Left ventricle myocardium inferior (tissue), 1 donor: ENCODE measurements around the gene LDLRAP1. TPM values are rescaled to one million over a fixed set of nuclear protein-coding genes. Genes with fewer than 3 reads are reported as not detected.
A peak's percentile ranks its signal among the peaks of the same experiment; 100 is the strongest.

ENCODE experiments used
- DNase-seq: peaks from one replicate; pipeline ENCODE4 v3.0.0-alpha.2; 2020
- H3K27ac ChIP-seq: fragments of 200-600 bp; replicated peaks from 2 replicates; pipeline ENCODE4 v1.8.0; 2021
- H3K27me3 ChIP-seq: fragments of 200-600 bp; 2 replicates; pipeline ENCODE4 v1.8.0; 2021; ENCODE audit warnings: low read depth
- H3K36me3 ChIP-seq: fragments of 200-600 bp; 2 replicates; pipeline ENCODE4 v1.8.0; 2021
- H3K4me1 ChIP-seq: fragments of 200-600 bp; 2 replicates; pipeline ENCODE4 v1.8.0; 2021
- H3K4me3 ChIP-seq: fragments of 200-600 bp; 2 replicates; pipeline ENCODE4 v1.8.0; 2021; ENCODE audit warnings: mild to moderate bottlenecking, moderate library complexity
- H3K9me3 ChIP-seq: fragments of 200-600 bp; replicated peaks from 2 replicates; pipeline ENCODE4 v1.8.0; 2021
- CTCF ChIP-seq: fragments of 200-600 bp; IDR thresholded peaks from 2 replicates; pipeline ENCODE4 v1.8.0; 2021; ENCODE audit warnings: antibody characterized with exemption, mild to moderate bottlenecking, borderline replicate concordance
- intact Hi-C: fragments of 100-400 bp; cut with micrococcal nuclease; formaldehyde crosslinking; loops from one replicate; pipeline ENCODE4 v1.11.0; 2022
- total RNA-seq: library from RNA; stranded (reverse); fragmentation: NEBNext Ultra II Directional; extraction: Animal tissue kit (Norgen Biotek cat#: 25700); gene quantifications from one replicate; pipeline ENCODE4 v1.2.1, GENCODE V29; 2021
- donor health status: DM: no; HTN: yes; CAD: no; lungs with severe emphysema.

Gene LDLRAP1
- total RNA-seq, 1 donor from 2014 or later, result 14.4 TPM

GRCh38 chr1:25612421-25612820, 69.0 kb downstream of the LDLRAP1 start:
- Histone ChIP-seq H3K36me3 (no peaks in the 10 kb centered on the region), H3K27ac (no peak overlapping the region), H3K9me3 (no peaks in the 10 kb centered on the region), H3K4me1 (peaks cover 30% of the 10 kb centered on the region), H3K4me3 (no peak overlapping the region), H3K27me3 (no peaks in the 10 kb centered on the region)
- DNase-seq, result no peak
- intact Hi-C loops, result loop anchor here (10.0 kb wide), 1 partner anchor 132 kb away; no protein-coding TSS in a partner anchor
- no peak for TF ChIP-seq CTCF

GRCh38 chr1:25613091-25613490, 69.7 kb downstream of the LDLRAP1 start:
- H3K27ac ChIP-seq, result no peak overlapping the region
- intact Hi-C loops, result loop anchor here (10.0 kb wide), 1 partner anchor 132 kb away; no protein-coding TSS in a partner anchor
- H3K27me3 ChIP-seq, result no peaks in the 10 kb centered on the region
- no peaks in the 10 kb centered on the region for H3K9me3 ChIP-seq
- peaks cover 36% of the 10 kb centered on the region for H3K4me1 ChIP-seq
- no peak overlapping the region for H3K4me3 ChIP-seq
- no peaks in the 10 kb centered on the region for H3K36me3 ChIP-seq
- no peak for TF ChIP-seq CTCF
- DNase-seq, result no peak

- TF ChIP-seq CTCF, result no peak
- Histone ChIP-seq H3K36me3 (no peaks in the 10 kb centered on the region), H3K27me3 (no peaks in the 10 kb centered on the region), H3K27ac (peak overlapping the region; percentile 86), H3K4me3 (no peak overlapping the region), H3K4me1 (peaks cover 46% of the 10 kb centered on the region), H3K9me3 (no peaks in the 10 kb centered on the region)
- no peak for DNase-seq
- intact Hi-C loops, result loop anchor here (5.0 to 10.0 kb wide), 2 partner anchors 78 to 130 kb away; no protein-coding TSS in a partner anchor
These were observed 71.2 kb downstream of the LDLRAP1 start for GRCh38 chr1:25614501-25615171.

- intact Hi-C loops, result loop anchor here (5.0 to 10.0 kb wide), 2 partner anchors 77 to 130 kb away; no protein-coding TSS in a partner anchor
These were observed 71.8 kb downstream of the LDLRAP1 start for GRCh38 chr1:25615172-25615541.

GRCh38 chr1:25615563-25616094, 72.2 kb downstream of the LDLRAP1 start:
- no peak for TF ChIP-seq CTCF
- Histone ChIP-seq H3K4me1 (peaks cover 55% of the 10 kb centered on the region), H3K4me3 (peak overlapping the region; percentile 96), H3K36me3 (no peaks in the 10 kb centered on the region), H3K9me3 (no peaks in the 10 kb centered on the region), H3K27me3 (no peaks in the 10 kb centered on the region), H3K27ac (peak overlapping the region; percentile 86)
- no peak for DNase-seq
- intact Hi-C loops, result loop anchor here (5.0 to 10.0 kb wide), 2 partner anchors 77 to 129 kb away; no protein-coding TSS in a partner anchor

More at GRCh38 chr1:25615172-25615541, 71.8 kb downstream of the LDLRAP1 start:
- Histone ChIP-seq H3K4me1 (peaks cover 51% of the 10 kb centered on the region), H3K36me3 (no peaks in the 10 kb centered on the region), H3K4me3 (no peak overlapping the region), H3K9me3 (no peaks in the 10 kb centered on the region), H3K27ac (peak overlapping the region; percentile 86), H3K27me3 (no peaks in the 10 kb centered on the region)
- DNase-seq, result no peak
- TF ChIP-seq CTCF, result no peak
